SJCRH30 (cell line): ENCODE measurements around the gene TMEM59L. TPM values are rescaled to one million over a fixed set of nuclear protein-coding genes. Genes with fewer than 3 reads are reported as not detected.
A peak's percentile ranks its signal among the peaks of the same experiment; 100 is the strongest.

ENCODE experiments used
- DNase-seq, 2 experiments: peaks; one replicate each; pipeline ENCODE4 v3.0.0-alpha.2; 2015 to 2020
- H3K27ac ChIP-seq: fragments of 250-450 bp; sonication (Bioruptor Pico); 2 replicates; pipeline ENCODE4 v1.5.1; 2020; ENCODE audit warnings: mild to moderate bottlenecking, moderate library complexity
- H3K27me3 ChIP-seq: fragments of 250-450 bp; sonication (Bioruptor Pico); 2 replicates; pipeline ENCODE4 v1.5.1; 2020; ENCODE audit warnings: mild to moderate bottlenecking, moderate library complexity
- H3K36me3 ChIP-seq: fragments of 250-450 bp; sonication (Bioruptor Pico); 2 replicates; pipeline ENCODE4 v1.5.1; 2020; ENCODE audit warnings: mild to moderate bottlenecking, moderate library complexity
- H3K4me1 ChIP-seq: fragments of 250-450 bp; sonication (Bioruptor Pico); 2 replicates; pipeline ENCODE4 v1.5.1; 2020; ENCODE audit warnings: mild to moderate bottlenecking, moderate library complexity
- H3K4me3 ChIP-seq: fragments of 250-450 bp; sonication (Bioruptor Pico); 2 replicates; pipeline ENCODE4 v1.5.1; 2020; ENCODE audit warnings: mild to moderate bottlenecking, moderate library complexity
- H3K9me3 ChIP-seq: fragments of 250-450 bp; sonication (Bioruptor Pico); replicated peaks from 2 replicates; pipeline ENCODE4 v1.5.1; 2020; ENCODE audit warnings: mild to moderate bottlenecking, moderate library complexity
- total RNA-seq: library from RNA; depleted of rRNA; stranded (reverse); fragments of >200 nt; shearing (Covaris generic); gene quantifications from 2 replicates; pipeline ENCODE4 v1.2.3, GENCODE V29; 2014

Gene TMEM59L
- total RNA-seq, 1 experiment from 2014 or later = not detected

DNA sequence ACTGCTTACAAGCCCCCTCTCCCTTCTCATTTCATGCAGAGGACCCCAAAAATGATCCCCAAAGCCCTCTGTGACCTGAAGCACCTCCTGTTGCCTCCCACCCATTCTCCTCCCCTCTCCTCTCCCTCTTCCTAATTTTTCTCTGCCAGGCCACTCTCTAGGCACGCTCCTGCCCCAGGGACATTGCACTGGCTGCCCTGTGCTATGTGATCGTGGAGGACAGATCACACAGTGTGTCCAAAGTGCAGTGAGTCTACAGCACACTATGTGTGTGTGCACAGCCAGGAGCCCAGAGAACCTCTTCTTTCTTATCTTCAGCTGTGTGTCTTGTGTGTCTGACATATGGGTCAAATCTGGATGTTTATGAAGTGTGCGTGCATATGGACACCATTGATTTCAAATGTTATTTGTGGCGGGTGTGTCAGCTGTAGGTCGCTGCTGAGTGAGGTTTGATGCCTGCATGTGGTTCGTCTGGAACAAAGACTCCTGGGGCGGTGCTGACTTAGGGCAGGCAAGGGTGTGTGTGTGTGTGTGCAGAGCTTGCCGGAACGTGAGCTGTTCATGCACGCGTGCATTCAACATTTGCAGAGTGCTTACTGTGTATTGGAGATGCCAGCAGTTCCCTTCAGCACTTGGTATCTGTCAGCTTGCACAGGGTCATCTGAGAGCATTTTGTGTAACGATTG is 22.1 kb downstream of the TMEM59L start:
- H3K9me3 ChIP-seq = no peaks in the 10 kb centered on the region
- H3K36me3 ChIP-seq = no peaks in the 10 kb centered on the region
- H3K27ac ChIP-seq = no peak overlapping the region
- 0 out of 2 replicates have a peak, but pooled peaks cover 10% of the 10 kb centered on the region for H3K27me3 ChIP-seq
- no peak overlapping the region for H3K4me3 ChIP-seq
- DNase-seq = no peak
- no peaks in the 10 kb centered on the region for H3K4me1 ChIP-seq

DNA sequence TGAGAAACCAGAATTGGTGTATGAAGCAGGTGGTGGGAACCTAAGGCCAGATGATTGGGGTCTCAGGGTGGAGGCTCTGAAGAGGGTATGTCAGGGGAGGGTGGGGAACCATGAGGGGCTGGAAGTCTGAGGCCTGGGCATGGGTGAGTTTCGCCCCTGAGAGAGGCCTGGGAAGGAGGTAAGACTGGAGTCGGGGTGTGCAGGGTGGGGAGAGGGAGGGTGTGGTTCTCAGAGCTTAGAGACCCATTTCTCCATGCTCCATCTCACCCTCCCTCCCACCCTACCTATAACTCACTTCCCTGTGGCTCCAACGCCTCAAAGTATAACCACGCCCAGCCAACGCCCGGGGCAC is 23.1 kb downstream of the TMEM59L start:
- Histone ChIP-seq H3K27me3 (0 out of 2 replicates have a peak, but pooled peaks cover 10% of the 10 kb centered on the region), H3K27ac (no peak overlapping the region), H3K4me3 (no peak overlapping the region), H3K36me3 (no peaks in the 10 kb centered on the region), H3K4me1 (no peaks in the 10 kb centered on the region), H3K9me3 (no peaks in the 10 kb centered on the region)
- no peak for DNase-seq

DNA sequence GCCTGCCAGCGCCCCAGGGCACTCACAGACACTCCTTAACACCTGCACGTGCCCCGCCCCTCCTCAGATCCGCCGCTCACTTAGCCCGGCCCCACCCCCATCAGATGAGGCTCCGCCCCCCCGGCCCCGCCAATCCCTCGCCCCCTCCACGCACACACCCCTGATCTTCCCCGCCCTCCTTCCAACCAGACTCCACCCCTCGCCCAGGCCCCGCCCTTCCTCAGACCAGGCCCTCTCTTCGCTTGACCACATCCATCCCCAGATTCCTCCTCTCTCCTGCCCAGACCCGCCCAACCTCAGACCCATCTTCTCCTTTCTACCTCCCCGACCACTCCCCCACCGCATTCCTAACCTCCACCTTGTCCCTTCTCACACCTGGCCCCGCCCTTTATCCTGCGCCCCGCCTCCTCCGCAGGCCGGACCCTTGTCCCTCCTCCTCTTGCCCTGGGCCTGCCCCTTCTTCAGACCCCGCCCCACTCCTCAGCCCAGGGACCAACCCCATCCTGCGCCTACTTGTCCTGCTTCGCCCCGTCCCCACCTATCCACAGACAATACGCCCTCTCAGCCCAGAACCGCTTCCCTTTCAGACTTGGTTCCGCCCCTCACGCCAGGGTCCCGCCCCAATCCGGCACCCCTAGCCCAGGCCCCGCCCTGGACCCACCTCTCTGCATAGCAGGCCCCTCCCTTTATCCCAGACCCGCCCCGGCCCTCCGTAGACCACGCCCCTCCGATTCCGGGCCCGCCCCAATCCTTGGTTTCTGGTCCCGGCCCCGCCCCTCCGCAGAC is 23.7 kb downstream of the TMEM59L start:
- peak; percentile 78 for DNase-seq
- no peaks in the 10 kb centered on the region for H3K9me3 ChIP-seq
- H3K27me3 ChIP-seq = 0 out of 2 replicates have a peak, but pooled peaks cover 10% of the 10 kb centered on the region
- H3K4me1 ChIP-seq = no peaks in the 10 kb centered on the region
- H3K27ac ChIP-seq = no peak overlapping the region
- H3K4me3 ChIP-seq = peak overlapping the region; percentile 59
- H3K36me3 ChIP-seq = no peaks in the 10 kb centered on the region

DNA sequence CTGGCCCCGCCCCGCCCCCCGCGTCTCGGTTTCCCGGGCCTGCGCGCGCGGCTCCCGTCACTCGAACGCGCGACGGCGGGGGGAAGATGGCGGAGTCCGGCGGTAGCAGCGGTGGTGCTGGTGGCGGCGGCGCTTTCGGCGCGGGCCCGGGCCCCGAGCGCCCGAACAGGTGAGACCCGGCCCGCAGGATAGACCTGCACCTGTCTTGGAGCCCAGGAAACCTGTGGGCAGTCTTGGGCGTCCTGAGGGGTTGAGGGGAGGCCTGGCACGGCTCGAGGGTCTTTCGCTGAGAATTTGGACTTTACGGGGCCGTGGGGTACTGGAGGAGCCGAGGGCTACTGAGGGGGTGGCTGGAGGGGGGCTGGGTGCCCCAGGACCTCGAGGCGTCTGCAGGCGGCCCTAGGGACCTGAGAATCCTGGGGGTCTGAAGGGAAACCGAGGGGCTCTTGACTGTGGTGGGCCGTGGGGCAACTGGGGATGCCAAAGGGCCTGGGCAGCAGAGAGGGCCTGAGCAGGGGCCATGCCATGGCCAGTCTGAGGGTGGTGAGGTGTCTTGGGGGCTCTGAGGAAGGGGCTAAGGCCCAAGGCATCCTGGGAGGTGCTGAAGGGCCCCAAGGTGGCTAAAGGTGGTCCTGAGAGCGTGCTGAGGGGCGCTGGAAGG is 24.4 kb downstream of the TMEM59L start, which contains the start of gene KLHL26:
Gene KLHL26 (plus strand): TSS at position 60 of the 661 bp plus-strand sequence. CDS start 27 bp downstream, at position 87.
- H3K27me3 ChIP-seq = 0 out of 2 replicates have a peak, but pooled peaks cover 10% of the 10 kb centered on the region
- H3K9me3 ChIP-seq = no peaks in the 10 kb centered on the region
- peak within 1 kb of the TSS; percentile 59 for H3K4me3 ChIP-seq
- DNase-seq = no peak
- no peaks in the 10 kb centered on the region for H3K36me3 ChIP-seq
- no peaks in the 10 kb centered on the region for H3K4me1 ChIP-seq
- no peak within 1 kb of the TSS for H3K27ac ChIP-seq

DNA sequence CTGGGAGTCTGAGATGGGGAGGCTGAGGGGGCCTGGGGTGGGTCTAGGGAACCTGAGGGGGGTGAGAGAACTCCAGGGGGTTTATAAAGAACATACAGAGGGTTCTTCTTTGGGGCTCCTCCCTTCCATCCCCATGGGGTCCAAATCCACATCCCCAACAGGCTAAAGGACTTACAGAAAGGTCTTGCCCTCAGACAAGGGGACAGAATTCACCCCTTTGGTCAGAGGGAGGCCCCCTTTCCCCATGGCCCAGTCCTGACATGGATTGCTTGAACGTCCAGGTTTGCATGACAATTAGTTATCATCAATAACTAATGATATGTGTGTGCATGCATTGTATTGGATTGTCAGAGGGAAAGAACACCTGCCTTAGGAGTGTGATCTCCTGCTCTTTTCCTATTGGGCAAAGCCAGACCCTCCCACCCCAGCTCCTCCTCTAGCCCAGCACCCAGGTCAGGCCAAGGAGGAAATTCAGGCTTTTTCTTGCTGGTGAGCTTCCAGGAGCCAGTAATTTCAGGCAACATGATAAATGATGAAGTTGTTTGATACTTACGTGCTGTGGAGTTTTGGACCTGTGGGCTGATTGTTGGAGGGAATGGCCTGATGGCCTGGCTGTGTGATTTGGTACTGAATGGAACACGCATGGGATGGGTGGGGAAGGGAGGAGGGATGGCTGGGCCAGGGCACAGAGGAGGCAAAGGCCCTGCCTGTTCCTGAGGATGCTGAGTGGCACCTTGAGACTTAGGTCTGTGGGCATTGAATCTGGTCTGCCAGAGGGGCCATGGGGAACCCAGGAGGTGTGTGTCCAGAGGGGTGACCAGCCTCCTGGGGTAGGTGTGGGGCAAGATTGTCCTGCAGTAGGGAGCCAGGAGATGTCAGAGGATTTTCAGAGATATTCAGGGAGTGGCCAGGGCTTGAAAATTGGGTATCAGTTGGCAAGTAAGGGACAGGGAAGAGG is 25.3 kb downstream of the TMEM59L start:
- Histone ChIP-seq H3K36me3 (no peaks in the 10 kb centered on the region), H3K27me3 (0 out of 2 replicates have a peak, but pooled peaks cover 10% of the 10 kb centered on the region), H3K9me3 (no peaks in the 10 kb centered on the region), H3K4me1 (no peaks in the 10 kb centered on the region), H3K27ac (no peak overlapping the region), H3K4me3 (no peak overlapping the region)
- DNase-seq = no peak

DNA sequence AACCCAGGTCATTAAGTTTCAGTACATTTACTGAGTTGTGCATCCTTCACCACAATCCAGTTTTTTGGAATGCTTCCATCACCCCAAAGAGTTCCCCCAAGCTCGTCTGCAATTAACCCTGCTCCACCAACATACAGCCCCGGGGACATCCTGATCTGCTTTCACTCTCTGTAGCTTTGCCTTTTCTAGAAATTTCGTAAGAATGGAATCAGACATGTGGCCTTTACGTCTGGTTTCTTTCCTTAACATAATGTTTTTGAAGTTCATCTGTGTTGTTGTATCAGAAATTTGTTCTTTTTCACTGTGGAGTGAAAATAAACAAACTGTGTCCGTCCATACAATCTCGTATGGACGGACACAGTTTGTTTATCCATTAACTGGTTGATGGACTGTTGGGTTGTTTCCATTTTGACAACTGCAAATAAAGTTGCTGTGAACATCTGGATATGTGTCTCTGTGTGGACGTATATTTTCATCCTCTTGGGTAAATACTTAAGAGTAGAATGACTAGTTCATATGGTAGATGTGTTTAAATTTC is 27.1 kb downstream of the TMEM59L start:
- Histone ChIP-seq H3K36me3 (no peaks in the 10 kb centered on the region), H3K4me3 (no peak overlapping the region), H3K27ac (no peak overlapping the region), H3K4me1 (no peaks in the 10 kb centered on the region), H3K27me3 (0 out of 2 replicates have a peak, but pooled peaks cover 7% of the 10 kb centered on the region), H3K9me3 (no peaks in the 10 kb centered on the region)
- no peak for DNase-seq

DNA sequence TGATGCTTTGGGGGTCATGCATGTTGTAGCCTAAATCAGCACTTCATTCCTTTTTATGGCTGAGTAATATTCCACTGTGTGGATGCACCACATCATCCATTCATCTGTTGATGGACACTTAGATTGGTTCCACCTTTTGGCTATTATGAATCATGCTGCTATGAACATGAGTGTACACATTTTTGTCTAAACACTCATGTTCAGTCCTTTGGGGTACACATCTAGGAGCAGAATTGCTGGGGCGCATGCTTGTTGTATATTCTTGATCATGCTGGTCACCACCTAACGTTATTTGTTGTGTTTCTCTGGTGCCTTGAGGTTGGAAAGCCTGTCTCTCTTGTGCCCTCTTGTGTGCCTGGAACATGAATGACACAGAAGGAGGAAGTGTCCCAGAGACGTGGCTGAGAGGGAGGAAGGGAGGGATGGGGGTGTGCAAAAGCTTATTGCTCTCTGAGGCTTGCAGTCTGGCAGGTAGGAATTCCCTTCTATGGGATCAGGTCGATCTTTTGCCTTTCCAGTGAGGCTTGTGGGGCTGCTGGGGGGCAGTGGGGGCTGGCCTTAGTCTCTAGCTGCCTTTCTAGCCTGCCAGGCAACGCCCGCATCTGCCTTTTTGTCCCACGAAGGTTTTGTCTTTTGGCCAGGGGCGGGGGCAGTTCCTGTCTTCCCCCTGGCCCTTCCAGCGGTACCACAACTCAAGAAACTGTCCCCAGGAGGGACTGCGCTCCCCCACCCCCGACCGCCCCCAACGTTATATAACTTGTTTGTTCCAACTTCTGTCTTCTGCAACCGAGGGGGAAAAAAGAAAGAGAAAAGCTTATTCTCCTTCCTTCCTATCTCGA is 31.7 kb downstream of the TMEM59L start:
- H3K4me1 ChIP-seq = peaks cover 12% of the 10 kb centered on the region
- H3K27ac ChIP-seq = no peak overlapping the region
- H3K27me3 ChIP-seq = no peaks in the 10 kb centered on the region
- no peaks in the 10 kb centered on the region for H3K9me3 ChIP-seq
- no peak overlapping the region for H3K4me3 ChIP-seq
- no peak for DNase-seq
- H3K36me3 ChIP-seq = no peaks in the 10 kb centered on the region

DNA sequence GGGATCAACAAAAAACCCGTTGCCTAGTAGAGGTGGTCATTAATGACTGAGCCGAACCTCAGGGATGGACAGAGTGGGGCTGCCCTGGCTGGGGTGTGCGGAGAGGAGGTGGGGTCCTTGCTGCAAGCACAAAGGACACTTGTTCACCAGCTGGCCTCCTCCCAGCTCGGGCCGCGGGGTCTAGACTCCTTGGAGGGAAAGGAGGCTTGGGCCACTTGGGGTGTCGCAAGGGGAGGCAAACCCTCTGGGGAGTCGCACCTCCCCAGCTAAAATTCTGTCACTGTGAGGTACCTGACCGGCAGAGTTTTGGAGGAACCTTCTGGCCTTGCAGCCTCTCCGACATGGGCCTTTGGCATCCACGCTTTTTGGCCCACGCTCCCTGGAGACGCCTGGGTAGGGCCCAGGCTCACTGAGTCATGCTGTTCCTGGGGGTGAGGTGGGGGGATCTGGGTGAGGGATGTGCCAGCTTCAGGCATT is 32.4 kb downstream of the TMEM59L start:
- H3K4me3 ChIP-seq = no peak overlapping the region

DNA sequence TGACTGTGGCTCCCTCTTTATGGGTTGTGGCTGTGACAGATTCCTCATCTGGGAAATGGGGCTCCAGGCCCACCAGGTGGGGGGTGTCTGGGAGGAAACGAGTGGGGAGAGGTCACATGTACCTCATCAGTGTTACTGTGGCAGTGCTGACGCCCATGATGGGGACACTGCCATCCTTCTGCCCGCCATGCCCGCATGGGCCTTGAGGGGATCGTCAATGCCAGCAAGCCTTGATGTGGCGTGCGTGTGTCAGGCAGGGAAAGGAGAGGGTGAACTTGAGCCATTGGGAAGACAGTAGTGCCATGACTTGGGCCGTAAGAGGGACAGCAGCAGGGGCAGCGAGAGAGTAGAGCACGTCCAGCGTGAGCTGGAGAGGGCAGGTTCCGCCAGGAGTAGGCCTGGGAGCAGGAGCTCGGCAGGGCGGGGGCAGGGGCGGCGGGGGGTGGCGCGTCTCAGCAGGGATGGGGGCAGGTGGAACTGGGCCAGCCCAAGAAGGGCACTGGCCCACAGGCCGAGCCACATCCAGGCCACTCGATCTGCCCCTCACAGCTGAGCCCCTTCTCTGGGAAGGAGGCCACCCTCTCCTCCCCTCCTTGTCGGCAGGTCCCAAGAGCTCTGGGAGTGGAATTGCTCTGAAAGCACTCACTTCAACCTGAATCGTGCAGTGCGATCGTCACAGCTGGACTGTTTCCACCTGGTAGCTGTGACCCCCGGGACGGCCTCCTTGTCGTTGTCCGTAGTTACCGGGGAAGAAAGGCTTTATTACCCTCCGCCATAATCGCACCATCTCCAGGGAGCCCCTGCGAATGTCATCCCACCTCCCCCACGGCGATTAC is 34.1 kb downstream of the TMEM59L start:
- Histone ChIP-seq H3K4me3 (no peak overlapping the region), H3K27ac (no peak overlapping the region), H3K36me3 (no peaks in the 10 kb centered on the region), H3K4me1 (peaks cover 26% of the 10 kb centered on the region), H3K9me3 (no peaks in the 10 kb centered on the region), H3K27me3 (no peaks in the 10 kb centered on the region)
- no peak for DNase-seq

More for the DNA sequence above, 32.4 kb downstream of the TMEM59L start:
- H3K4me1 ChIP-seq = peaks cover 12% of the 10 kb centered on the region
- no peaks in the 10 kb centered on the region for H3K9me3 ChIP-seq
- no peak for DNase-seq
- no peak overlapping the region for H3K27ac ChIP-seq
- no peaks in the 10 kb centered on the region for H3K27me3 ChIP-seq
- no peaks in the 10 kb centered on the region for H3K36me3 ChIP-seq

DNA sequence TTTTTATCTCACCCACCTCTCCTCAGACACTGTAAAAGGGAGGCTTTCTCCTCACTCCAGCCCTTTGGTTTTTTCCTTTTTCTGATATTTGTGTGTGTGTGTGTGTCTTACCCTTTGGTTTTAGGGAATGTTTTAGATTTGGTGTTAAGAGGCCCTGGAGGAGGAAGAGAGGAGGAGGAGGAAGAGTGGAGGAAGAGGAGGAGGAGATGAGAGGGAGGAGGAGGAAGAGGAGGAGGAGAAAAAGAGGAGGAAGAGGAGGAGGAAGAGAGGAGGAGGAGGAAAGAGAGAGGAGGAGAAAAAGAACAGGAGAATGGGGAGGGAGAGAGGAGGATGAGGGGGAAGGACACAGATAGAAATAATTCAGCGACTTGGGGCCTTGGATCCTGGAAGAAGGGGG is 34.7 kb downstream of the TMEM59L start:
- no peak overlapping the region for H3K27ac ChIP-seq
- DNase-seq = no peak

DNA sequence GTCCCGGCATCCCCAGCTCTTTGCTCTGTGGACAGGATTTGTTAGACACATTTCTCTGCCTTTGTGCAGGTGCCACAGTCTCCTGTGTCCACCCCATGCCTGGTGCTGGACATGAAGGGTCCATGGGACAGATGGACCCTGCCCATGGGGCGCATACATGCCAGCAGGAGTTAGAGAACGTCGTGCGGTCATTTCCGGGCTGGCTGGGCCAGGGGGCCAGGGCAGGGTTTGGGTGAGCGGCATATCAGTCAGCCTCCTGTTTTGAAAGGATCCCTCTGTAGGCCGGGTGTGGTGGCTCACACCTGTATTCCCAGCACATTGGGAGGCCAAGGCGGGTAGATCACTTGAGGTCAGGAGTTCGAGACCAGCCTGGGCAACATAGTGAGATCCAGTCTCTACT is 35.1 kb downstream of the TMEM59L start:
- no peak for DNase-seq
- H3K36me3 ChIP-seq = no peaks in the 10 kb centered on the region
- H3K27ac ChIP-seq = no peak overlapping the region
- H3K27me3 ChIP-seq = no peaks in the 10 kb centered on the region
- H3K4me1 ChIP-seq = peaks cover 31% of the 10 kb centered on the region
- no peak overlapping the region for H3K4me3 ChIP-seq
- H3K9me3 ChIP-seq = no peaks in the 10 kb centered on the region

More for the DNA sequence above, 34.7 kb downstream of the TMEM59L start:
- Histone ChIP-seq H3K27me3 (no peaks in the 10 kb centered on the region), H3K9me3 (no peaks in the 10 kb centered on the region), H3K36me3 (no peaks in the 10 kb centered on the region), H3K4me1 (peaks cover 31% of the 10 kb centered on the region), H3K4me3 (no peak overlapping the region)

DNA sequence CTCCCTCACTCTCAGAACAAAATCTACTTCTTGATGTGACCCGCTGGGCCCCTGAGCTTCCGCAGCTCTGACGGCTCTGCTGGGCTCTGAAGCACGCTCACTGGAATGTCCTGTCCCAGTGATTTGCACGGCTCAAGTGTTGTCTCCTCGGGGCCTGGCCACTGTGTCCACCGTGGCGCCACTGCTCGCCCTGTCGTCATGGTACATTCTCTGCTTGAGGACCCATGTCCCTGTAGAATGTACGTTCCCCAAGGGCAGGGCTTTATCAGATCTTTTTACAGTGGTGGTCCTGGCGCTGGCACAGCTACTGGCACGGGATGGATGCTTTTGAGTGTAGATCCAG is 36.3 kb downstream of the TMEM59L start:
- no peaks in the 10 kb centered on the region for H3K27me3 ChIP-seq
- no peaks in the 10 kb centered on the region for H3K36me3 ChIP-seq
- H3K9me3 ChIP-seq = no peaks in the 10 kb centered on the region
- H3K27ac ChIP-seq = peak overlapping the region; percentile 66
- H3K4me3 ChIP-seq = peak overlapping the region; percentile 40
- peak; percentile 60 to 63 for DNase-seq
- H3K4me1 ChIP-seq = peaks cover 31% of the 10 kb centered on the region
